ENCODE data around the gene TRIM38. TPM values are rescaled to one million over a fixed set of nuclear protein-coding genes. Genes with fewer than 3 reads are reported as not detected.
"Not testable (repeated sequence)": the region's sequence is repeated elsewhere in the genome, so short reads cannot be mapped to it uniquely, and the experiment has no call there.

TRIM38 gene
- total RNA-seq, 2 experiments from 2014 or later, result 8.1 to 8.2 TPM

- H3K4me1 Mint-ChIP-seq, result peaks cover 39% of the 10 kb centered on the region
- no peak overlapping the region for H3K4me3 Mint-ChIP-seq
- no peaks in the 10 kb centered on the region for H3K9me3 Mint-ChIP-seq
- no peaks in the 10 kb centered on the region for H3K27me3 Mint-ChIP-seq
- no peak overlapping the region for H3K27ac Mint-ChIP-seq
- no peak for DNase-seq
- H3K36me3 Mint-ChIP-seq, result peaks cover 56% of the 10 kb centered on the region
Measured at GRCh38 chr6:25972902-25973301, 10.3 kb downstream of the TRIM38 start.

GRCh38 chr6:25973923-25974555 lies 11.4 kb downstream of the TRIM38 start:
- H3K27me3 Mint-ChIP-seq, result no peaks in the 10 kb centered on the region
- H3K27ac Mint-ChIP-seq, result no peak overlapping the region
- DNase-seq, result no peak
- peaks cover 30% of the 10 kb centered on the region for H3K4me1 Mint-ChIP-seq
- no peak overlapping the region for H3K4me3 Mint-ChIP-seq
- no peaks in the 10 kb centered on the region for H3K9me3 Mint-ChIP-seq
- peaks cover 47% of the 10 kb centered on the region for H3K36me3 Mint-ChIP-seq

- Mint-ChIP-seq H3K4me1 (peaks cover 19% of the 10 kb centered on the region), H3K27ac (no peak overlapping the region), H3K36me3 (peaks cover 39% of the 10 kb centered on the region), H3K4me3 (no peak overlapping the region), H3K27me3 (no peaks in the 10 kb centered on the region), H3K9me3 (no peaks in the 10 kb centered on the region)
- DNase-seq, result no peak
Measured at GRCh38 chr6:25975923-25976560, 13.4 kb downstream of the TRIM38 start.

- Mint-ChIP-seq H3K4me3 (no peak overlapping the region), H3K4me1 (peaks cover 17% of the 10 kb centered on the region)
Measured at GRCh38 chr6:25980935-25981334, 18.3 kb downstream of the TRIM38 start.

GRCh38 chr6:25981568-25982263 lies 19.1 kb downstream of the TRIM38 start:
- H3K27ac Mint-ChIP-seq, result peak overlapping the region; percentile 21
- no peaks in the 10 kb centered on the region for H3K27me3 Mint-ChIP-seq
- peaks cover 31% of the 10 kb centered on the region for H3K36me3 Mint-ChIP-seq

More at GRCh38 chr6:25980935-25981334, 18.3 kb downstream of the TRIM38 start:
- no peaks in the 10 kb centered on the region for H3K9me3 Mint-ChIP-seq
- no peak for DNase-seq
- no peak overlapping the region for H3K27ac Mint-ChIP-seq
- H3K36me3 Mint-ChIP-seq, result peaks cover 28% of the 10 kb centered on the region
- no peaks in the 10 kb centered on the region for H3K27me3 Mint-ChIP-seq

GRCh38 chr6:25984265-25984664 lies 21.7 kb downstream of the TRIM38 start:
- H3K4me1 Mint-ChIP-seq, result peaks cover 12% of the 10 kb centered on the region
- no peaks in the 10 kb centered on the region for H3K9me3 Mint-ChIP-seq
- DNase-seq, result no peak
- no peak overlapping the region for H3K27ac Mint-ChIP-seq
- H3K4me3 Mint-ChIP-seq, result no peak overlapping the region
- H3K36me3 Mint-ChIP-seq, result peaks cover 37% of the 10 kb centered on the region
- no peaks in the 10 kb centered on the region for H3K27me3 Mint-ChIP-seq

More at GRCh38 chr6:25981568-25982263, 19.1 kb downstream of the TRIM38 start:
- Mint-ChIP-seq H3K9me3 (no peaks in the 10 kb centered on the region), H3K4me3 (no peak overlapping the region), H3K4me1 (peaks cover 12% of the 10 kb centered on the region)
- no peak for DNase-seq

GRCh38 chr6:25987845-25988244 lies 25.2 kb downstream of the TRIM38 start:
- Mint-ChIP-seq H3K36me3 (peaks cover 30% of the 10 kb centered on the region), H3K27me3 (no peaks in the 10 kb centered on the region), H3K4me3 (no peak overlapping the region), H3K9me3 (no peaks in the 10 kb centered on the region), H3K4me1 (peaks cover 8% of the 10 kb centered on the region), H3K27ac (peak overlapping the region; percentile 29)
- no peak for DNase-seq

GRCh38 chr6:25990172-25990873 lies 27.7 kb downstream of the TRIM38 start:
- Mint-ChIP-seq H3K9me3 (no peaks in the 10 kb centered on the region), H3K4me3 (no peak overlapping the region), H3K4me1 (peaks cover 17% of the 10 kb centered on the region), H3K36me3 (peaks cover 21% of the 10 kb centered on the region), H3K27me3 (no peaks in the 10 kb centered on the region), H3K27ac (no peak overlapping the region)
- no peak for DNase-seq

- H3K9me3 Mint-ChIP-seq, result no peaks in the 10 kb centered on the region
- DNase-seq, result peak; percentile 45
- peaks cover 20% of the 10 kb centered on the region for H3K4me1 Mint-ChIP-seq
- peaks cover 12% of the 10 kb centered on the region for H3K36me3 Mint-ChIP-seq
- H3K27me3 Mint-ChIP-seq, result no peaks in the 10 kb centered on the region
- peak overlapping the region; percentile 97 for H3K4me3 Mint-ChIP-seq
- peak overlapping the region; percentile 87 for H3K27ac Mint-ChIP-seq
Measured at GRCh38 chr6:25991785-25992412, 29.3 kb downstream of the TRIM38 start.

GRCh38 chr6:25992413-25993340 lies 30.1 kb downstream of the TRIM38 start:
- H3K4me1 Mint-ChIP-seq, result peaks cover 19% of the 10 kb centered on the region
- peaks cover 7% of the 10 kb centered on the region for H3K36me3 Mint-ChIP-seq
- peak overlapping the region; percentile 97 for H3K4me3 Mint-ChIP-seq

GRCh38 chr6:25993341-25993684 lies 30.7 kb downstream of the TRIM38 start:
- DNase-seq, H3K27me3 Mint-ChIP-seq, H3K9me3 Mint-ChIP-seq, H3K36me3 Mint-ChIP-seq: not testable (repeated sequence)
- Mint-ChIP-seq H3K4me3 (peak overlapping the region; percentile 71), H3K27ac (peak overlapping the region; percentile 42), H3K4me1 (peaks cover 18% of the 10 kb centered on the region)

More at GRCh38 chr6:25992413-25993340, 30.1 kb downstream of the TRIM38 start:
- H3K27ac Mint-ChIP-seq, result peak overlapping the region; percentile 94
- H3K9me3 Mint-ChIP-seq, result no peaks in the 10 kb centered on the region
- no peaks in the 10 kb centered on the region for H3K27me3 Mint-ChIP-seq
- peak; percentile 96 for DNase-seq

- Mint-ChIP-seq H3K36me3 (peaks cover 8% of the 10 kb centered on the region), H3K27ac (no peak overlapping the region), H3K27me3 (no peaks in the 10 kb centered on the region), H3K4me1 (peaks cover 18% of the 10 kb centered on the region), H3K9me3 (no peaks in the 10 kb centered on the region), H3K4me3 (no peak overlapping the region)
- no peak for DNase-seq
Measured at GRCh38 chr6:25995507-25995906, 32.9 kb downstream of the TRIM38 start.

- DNase-seq, result no peak
- H3K9me3 Mint-ChIP-seq, result no peaks in the 10 kb centered on the region
- H3K4me3 Mint-ChIP-seq, result no peak overlapping the region
- peaks cover 8% of the 10 kb centered on the region for H3K36me3 Mint-ChIP-seq
- H3K27me3 Mint-ChIP-seq, result no peaks in the 10 kb centered on the region
- H3K27ac Mint-ChIP-seq, result no peak overlapping the region
- peaks cover 16% of the 10 kb centered on the region for H3K4me1 Mint-ChIP-seq
Measured at GRCh38 chr6:25997921-25998320, 35.3 kb downstream of the TRIM38 start.

- Mint-ChIP-seq H3K4me3 (no peak overlapping the region), H3K27ac (no peak overlapping the region)
Measured at GRCh38 chr6:25998379-25998778, 35.8 kb downstream of the TRIM38 start.

More at GRCh38 chr6:25998379-25998778, 35.8 kb downstream of the TRIM38 start:
- no peak for DNase-seq
- peaks cover 8% of the 10 kb centered on the region for H3K36me3 Mint-ChIP-seq
- no peaks in the 10 kb centered on the region for H3K9me3 Mint-ChIP-seq
- H3K27me3 Mint-ChIP-seq, result no peaks in the 10 kb centered on the region
- peaks cover 14% of the 10 kb centered on the region for H3K4me1 Mint-ChIP-seq
